Fibroblast of pulmonary artery (primary cell): ENCODE data around the gene ATXN10.
A peak's percentile ranks its signal among the peaks of the same experiment; 100 is the strongest.

Experiments used
- DNase-seq: peaks from one replicate; pipeline ENCODE4 v3.0.0-alpha.2; 2010; ENCODE audit warnings: low read depth
- H3K4me3 ChIP-seq: replicated peaks from 2 replicates; pipeline ENCODE4 v1.5.1; 2011; ENCODE audit warnings: low read depth, mild to moderate bottlenecking, control low read depth, low read length, moderate library complexity
- CTCF ChIP-seq: IDR thresholded peaks from 2 replicates; pipeline ENCODE4 v1.5.1; 2011; ENCODE audit warnings: mild to moderate bottlenecking, control low read depth, low read length, inconsistent platforms; ENCODE audit errors: missing control alignments

ATXN10 gene

GRCh38 chr22:45740236-45740635 is 68.6 kb downstream of the ATXN10 start:
- TF ChIP-seq CTCF: no peak
- DNase-seq: no peak
- H3K4me3 ChIP-seq: no peak overlapping the region

DNA sequence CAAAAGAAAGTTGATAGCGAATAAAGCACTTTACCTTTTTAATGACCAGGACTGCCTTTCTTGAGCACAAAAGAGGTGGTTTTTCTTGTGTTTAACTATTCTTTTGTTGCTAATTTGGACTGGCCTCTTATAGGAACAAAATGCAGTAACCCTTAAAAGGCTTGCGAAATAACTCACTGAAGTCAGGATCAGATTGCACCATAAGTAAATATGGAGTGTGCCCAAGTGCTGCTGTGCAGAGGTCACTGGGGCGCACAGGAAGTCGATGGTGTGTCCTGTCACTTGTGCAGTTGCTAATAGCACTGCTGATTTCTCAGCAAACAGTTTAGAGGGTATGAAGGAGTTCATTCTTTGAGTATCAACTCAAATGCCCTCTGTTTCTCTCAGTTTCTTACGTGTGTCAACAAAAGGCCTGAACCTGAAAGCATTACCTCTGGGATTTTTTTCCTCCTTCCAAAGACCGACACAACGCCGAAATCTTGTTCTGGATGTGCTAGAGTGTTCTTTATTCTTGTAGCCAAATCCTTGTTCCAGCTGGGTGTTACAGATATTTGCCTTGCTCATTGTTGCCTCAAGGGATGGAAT is 71.3 kb downstream of the ATXN10 start:
- TF ChIP-seq CTCF: no peak
- no peak overlapping the region for H3K4me3 ChIP-seq
- peak; percentile 71 for DNase-seq

- peak; percentile 23 for DNase-seq
- no peak for TF ChIP-seq CTCF
- H3K4me3 ChIP-seq: no peak overlapping the region
These were observed 72.1 kb downstream of the ATXN10 start for GRCh38 chr22:45743687-45744086.

GRCh38 chr22:45744442-45744841 is 72.8 kb downstream of the ATXN10 start:
- H3K4me3 ChIP-seq: no peak overlapping the region
- TF ChIP-seq CTCF: no peak
- no peak for DNase-seq

GRCh38 chr22:45750626-45751025 is 79.0 kb downstream of the ATXN10 start:
- no peak overlapping the region for H3K4me3 ChIP-seq
- no peak for DNase-seq
- no peak for TF ChIP-seq CTCF

- H3K4me3 ChIP-seq: no peak overlapping the region
- DNase-seq: no peak
- TF ChIP-seq CTCF: no peak
These were observed 80.4 kb downstream of the ATXN10 start for GRCh38 chr22:45752036-45752435.

GRCh38 chr22:45754822-45755221 is 83.2 kb downstream of the ATXN10 start:
- DNase-seq: no peak
- no peak overlapping the region for H3K4me3 ChIP-seq
- TF ChIP-seq CTCF: no peak
